Endothelial cell of umbilical vein (primary cell): ENCODE data around the gene LSG1.

ENCODE experiments used
- CTCF ChIP-seq, 2 donors: IDR thresholded peaks; 1 replicate in 1 of 2; 2 replicates in 1 of 2; pipeline ENCODE4 v1.5.1; 2011; ENCODE audit warnings: low read length in 2 of 2, mild to moderate bottlenecking in 2 of 2, moderate library complexity in 2 of 2, control low read depth in 1 of 2, inconsistent platforms in 1 of 2, low read depth in 1 of 2; ENCODE audit not compliant: insufficient read depth in 1 of 2; ENCODE audit errors: extremely low read depth in 1 of 2
- EZH2 ChIP-seq: IDR thresholded peaks from 2 replicates; pipeline ENCODE4 v1.6.1; 2012; ENCODE audit warnings: borderline replicate concordance, low read depth, mild to moderate bottlenecking, moderate library complexity, low read length, inconsistent platforms; ENCODE audit not compliant: severe bottlenecking
- FOS ChIP-seq: IDR thresholded peaks from 2 replicates; pipeline ENCODE4 v1.6.1; 2011; ENCODE audit warnings: mild to moderate bottlenecking, low read length, moderate library complexity, borderline replicate concordance; ENCODE audit not compliant: insufficient read depth
- GATA2 ChIP-seq: IDR thresholded peaks from 2 replicates; pipeline ENCODE4 v1.7.0; 2011; ENCODE audit warnings: low read depth, mild to moderate bottlenecking, moderate library complexity, mixed read lengths, low read length; ENCODE audit not compliant: insufficient read length, insufficient read depth
- JUN ChIP-seq: IDR thresholded peaks from 2 replicates; pipeline ENCODE4 v1.6.1; 2011; ENCODE audit warnings: borderline replicate concordance, low read depth; ENCODE audit not compliant: insufficient read length, insufficient read depth
- MYC ChIP-seq: IDR thresholded peaks from one replicate; pipeline ENCODE4 v1.6.1; 2011; ENCODE audit warnings: mild to moderate bottlenecking, low read depth, low read length
- POLR2A ChIP-seq: IDR thresholded peaks from 2 replicates; pipeline ENCODE4 v1.6.1; 2012; ENCODE audit warnings: low read depth, mild to moderate bottlenecking, control low read depth, low read length
- POLR2AphosphoS5 ChIP-seq: IDR thresholded peaks from 2 replicates; pipeline ENCODE4 v1.6.1; 2012; ENCODE audit warnings: low read depth, mild to moderate bottlenecking, control low read depth, low read length, moderate library complexity; ENCODE audit not compliant: insufficient read depth

DNA sequence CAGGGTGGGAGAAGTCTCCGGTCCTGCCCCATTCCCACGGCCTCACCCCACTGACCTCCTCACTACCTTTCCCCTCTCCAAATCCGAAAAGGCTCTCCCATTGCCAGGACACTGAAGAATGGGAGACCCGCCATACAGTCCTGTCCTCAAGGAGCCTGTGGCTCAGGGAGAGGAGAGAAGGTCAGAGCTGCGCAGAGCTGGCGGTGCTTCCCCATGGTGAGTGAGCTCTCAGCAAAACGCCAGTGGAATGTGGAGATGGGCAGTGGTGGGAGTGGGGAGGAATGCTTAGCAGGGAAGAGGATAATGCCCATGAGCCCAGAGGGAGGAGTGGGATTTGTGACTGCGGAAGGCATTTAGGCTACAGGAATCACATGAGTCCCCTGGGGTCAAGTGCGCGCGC, 33.8 kb upstream of the LSG1 start:
- TF ChIP-seq POLR2A (no peak), CTCF (IDR thresholded peaks at IDR 0.05; ENCODE audit: extremely low read depth in 1 of 2, insufficient read depth in 1 of 2, low read depth in 1 of 2, low read length in 2 of 2) (no peak), FOS (no peak), POLR2AphosphoS5 (no peak), GATA2 (no peak), JUN (no peak), EZH2 (no peak), MYC (no peak)
